Measurements from ENCODE around the gene REV1. TPM values are rescaled to one million over a fixed set of nuclear protein-coding genes. Genes with fewer than 3 reads are reported as not detected.

Gene REV1
- total RNA-seq, 4 donors from 2014 or later = 54.7 to 84.4 (median 68.8) TPM

GRCh38 chr2:99469394-99469793, 20.4 kb downstream of the REV1 start:
- no peak for TF ChIP-seq CTCF (IDR thresholded peaks at IDR 0.05)
- TF ChIP-seq POLR2A (IDR thresholded peaks at IDR 0.05) = no peak
- Histone ChIP-seq H3K9me3 (no peaks in the 10 kb centered on the region), H3K36me3 (no peaks in the 10 kb centered on the region), H3K4me1 (peaks cover 4 to 13% of the 10 kb centered on the region in 2 donors), H3K27ac (no peak overlapping the region), H3K27me3 (no peaks in the 10 kb centered on the region), H3K4me3 (replicated peaks in 1 of 3) (no peak overlapping the region)
- 96 to 97% methylated on average over 1 of the region's 1 CpG for WGBS, 2 donors
- DNase-seq = no peak
- intact Hi-C loops (cut with DNase I) = no loop called here

- no peaks in the 10 kb centered on the region for H3K36me3 ChIP-seq
- no peak overlapping the region for H3K4me3 ChIP-seq (replicated peaks in 1 of 3)
- no peak for DNase-seq
- TF ChIP-seq CTCF (IDR thresholded peaks at IDR 0.05) (no peak), POLR2A (IDR thresholded peaks at IDR 0.05) (no peak)
- H3K27ac ChIP-seq = no peak overlapping the region
- peaks cover 2 to 7% of the 10 kb centered on the region in 2 donors for H3K4me1 ChIP-seq
- H3K9me3 ChIP-seq = no peaks in the 10 kb centered on the region
- 53 to 64% methylated on average over 4 of the region's 4 CpGs for WGBS, 2 donors
- intact Hi-C loops (cut with DNase I) = no loop called here
- H3K27me3 ChIP-seq = no peaks in the 10 kb centered on the region
Observed at GRCh38 chr2:99468155-99468554, 21.7 kb downstream of the REV1 start.

GRCh38 chr2:99467390-99467789, 22.4 kb downstream of the REV1 start:
- Histone ChIP-seq H3K27ac (no peak overlapping the region), H3K36me3 (no peaks in the 10 kb centered on the region), H3K9me3 (no peaks in the 10 kb centered on the region), H3K4me3 (replicated peaks in 1 of 3) (no peak overlapping the region), H3K27me3 (no peaks in the 10 kb centered on the region), H3K4me1 (peaks cover 0 to 3% of the 10 kb centered on the region in 2 donors)
- no peak for DNase-seq
- TF ChIP-seq CTCF (IDR thresholded peaks at IDR 0.05) (no peak), POLR2A (IDR thresholded peaks at IDR 0.05) (no peak)
- intact Hi-C loops (cut with DNase I) = no loop called here
- 97 to 100% methylated on average over 3 of the region's 3 CpGs for WGBS, 2 donors

GRCh38 chr2:99461828-99462483, 27.9 kb downstream of the REV1 start:
- intact Hi-C loops (cut with DNase I) = no loop called here
- WGBS, 2 donors = 93 to 95% methylated on average over 4 of the region's 4 CpGs

More at GRCh38 chr2:99461828-99462483, 27.9 kb downstream of the REV1 start:
- Histone ChIP-seq H3K36me3 (peaks cover 9 to 10% of the 10 kb centered on the region in 2 donors), H3K27ac (no peak overlapping the region), H3K9me3 (no peaks in the 10 kb centered on the region), H3K27me3 (no peaks in the 10 kb centered on the region), H3K4me1 (no peaks in the 10 kb centered on the region), H3K4me3 (replicated peaks in 1 of 3) (no peak overlapping the region)
- TF ChIP-seq CTCF (IDR thresholded peaks at IDR 0.05) (no peak), POLR2A (IDR thresholded peaks at IDR 0.05) (no peak)
- no peak for DNase-seq

Data from thyroid gland (tissue), 4 donors.